Naive B cell (primary cell): ENCODE results near the gene LARP4B. TPM values are rescaled to one million over a fixed set of nuclear protein-coding genes. Genes with fewer than 3 reads are reported as not detected.
A peak's percentile ranks its signal among the peaks of the same experiment; 100 is the strongest.

Experiments
- ATAC-seq, 2 donors: fragments of 150-1000 bp; cut with Tn5 transposase; 2 replicates each; pipeline ENCODE4 v1.10.0; 2021; ENCODE audit warnings: low read depth in 2 of 2, mild to moderate bottlenecking in 2 of 2, moderate library complexity in 2 of 2
- DNase-seq: peaks from one replicate; pipeline ENCODE4 v3.0.0; 2022
- H3K27ac Mint-ChIP-seq, 6 donors: one replicate each; pipeline ENCODE4 v1.8.0; 2020 to 2022; ENCODE audit warnings: mild to moderate bottlenecking in 6 of 6, mixed read lengths in 6 of 6, moderate library complexity in 5 of 6, inconsistent platforms in 2 of 6
- H3K27me3 Mint-ChIP-seq, 3 donors: one replicate each; pipeline ENCODE4 v1.8.0; 2021 to 2022; ENCODE audit warnings: mixed read lengths in 3 of 3, mild to moderate bottlenecking in 1 of 3
- H3K36me3 Mint-ChIP-seq, 2 donors: one replicate each; pipeline ENCODE4 v1.8.0; 2020 to 2022; ENCODE audit warnings: mixed read lengths in 2 of 2, inconsistent platforms in 1 of 2, mild to moderate bottlenecking in 1 of 2
- H3K4me1 Mint-ChIP-seq, 3 donors: one replicate each; pipeline ENCODE4 v1.8.0; 2020 to 2022; ENCODE audit warnings: mixed read lengths in 3 of 3, inconsistent platforms in 1 of 3, mild to moderate bottlenecking in 1 of 3, moderate library complexity in 1 of 3
- H3K4me3 Mint-ChIP-seq, 8 donors: one replicate each; pipeline ENCODE4 v1.8.0; 2020 to 2022; ENCODE audit warnings: mild to moderate bottlenecking in 8 of 8, mixed read lengths in 8 of 8, moderate library complexity in 8 of 8, inconsistent platforms in 2 of 8
- H3K9me3 Mint-ChIP-seq, 7 donors: one replicate each; pipeline ENCODE4 v1.8.0; 2020 to 2022; ENCODE audit warnings: mixed read lengths in 7 of 7, mild to moderate bottlenecking in 5 of 7, inconsistent platforms in 2 of 7, moderate library complexity in 1 of 7
- polyA plus RNA-seq, 6 donors: library from polyadenylated mRNA; unstranded; fragments of 300-500 nt; fragmentation: Illumina TruSeq; gene quantifications; one replicate each; pipeline ENCODE4 v1.2.3, GENCODE V29; 2021; ENCODE audit warnings: low read depth in 6 of 6

Gene LARP4B
- polyA plus RNA-seq, 6 donors from 2014 or later: 19.3 to 42.8 (median 33.1) TPM

GRCh38 chr10:797179-797578 is 134.3 kb downstream of the LARP4B start:
- peaks cover 0 to 10% (median 0%) of the 10 kb centered on the region in 3 donors for H3K4me1 Mint-ChIP-seq
- H3K36me3 Mint-ChIP-seq: peaks cover 24 to 26% of the 10 kb centered on the region in 2 donors
- H3K9me3 Mint-ChIP-seq: peaks cover 12 to 42% (median 23%) of the 10 kb centered on the region in 7 donors
- no peak overlapping the region for H3K4me3 Mint-ChIP-seq
- ATAC-seq: no peak
- H3K27ac Mint-ChIP-seq: peak overlapping the region in 1 of 6 donors; percentile 44
- H3K27me3 Mint-ChIP-seq: no peaks in the 10 kb centered on the region
- no peak for DNase-seq

GRCh38 chr10:796233-796632 is 135.3 kb downstream of the LARP4B start:
- no peak for DNase-seq
- H3K4me1 Mint-ChIP-seq: peaks cover 0 to 10% (median 0%) of the 10 kb centered on the region in 3 donors
- H3K36me3 Mint-ChIP-seq: peaks cover 24 to 26% of the 10 kb centered on the region in 2 donors
- peak overlapping the region in 1 of 6 donors; percentile 65 for H3K27ac Mint-ChIP-seq
- no peaks in the 10 kb centered on the region for H3K27me3 Mint-ChIP-seq
- peaks cover 12 to 42% (median 23%) of the 10 kb centered on the region in 7 donors for H3K9me3 Mint-ChIP-seq
- H3K4me3 Mint-ChIP-seq: no peak overlapping the region
- no peak for ATAC-seq

- peaks cover 19 to 21% of the 10 kb centered on the region in 2 donors for H3K36me3 Mint-ChIP-seq
- peaks cover 10 to 40% (median 23%) of the 10 kb centered on the region in 7 donors for H3K9me3 Mint-ChIP-seq
- no peaks in the 10 kb centered on the region for H3K27me3 Mint-ChIP-seq
- peaks cover 0 to 2% (median 0%) of the 10 kb centered on the region in 3 donors for H3K4me1 Mint-ChIP-seq
- H3K4me3 Mint-ChIP-seq: no peak overlapping the region
- DNase-seq (no peak), ATAC-seq (no peak)
- no peak overlapping the region for H3K27ac Mint-ChIP-seq
Observed at GRCh38 chr10:794382-794956, 137.0 kb downstream of the LARP4B start.

- DNase-seq (no peak), ATAC-seq (no peak)
- Mint-ChIP-seq H3K27me3 (no peaks in the 10 kb centered on the region), H3K9me3 (peaks cover 5 to 32% (median 21%) of the 10 kb centered on the region in 7 donors), H3K4me1 (no peaks in the 10 kb centered on the region), H3K4me3 (no peak overlapping the region), H3K27ac (no peak overlapping the region), H3K36me3 (peaks cover 10 to 11% of the 10 kb centered on the region in 2 donors)
Observed at GRCh38 chr10:792792-793100, 138.8 kb downstream of the LARP4B start.

- peaks cover 5 to 27% (median 16%) of the 10 kb centered on the region in 7 donors for H3K9me3 Mint-ChIP-seq
- no peak overlapping the region for H3K27ac Mint-ChIP-seq
- peaks cover 10 to 11% of the 10 kb centered on the region in 2 donors for H3K36me3 Mint-ChIP-seq
- DNase-seq (no peak), ATAC-seq (no peak)
- no peaks in the 10 kb centered on the region for H3K4me1 Mint-ChIP-seq
- no peak overlapping the region for H3K4me3 Mint-ChIP-seq
- peaks cover 0 to under 1% (median 0%) of the 10 kb centered on the region in 3 donors for H3K27me3 Mint-ChIP-seq
Observed at GRCh38 chr10:792083-792791, 139.3 kb downstream of the LARP4B start.

- Mint-ChIP-seq H3K36me3 (peaks cover 8 to 9% of the 10 kb centered on the region in 2 donors), H3K27ac (peak overlapping the region in 1 of 6 donors; percentile 67), H3K27me3 (peaks cover 0 to 7% (median 0%) of the 10 kb centered on the region in 3 donors), H3K9me3 (peaks cover 5 to 21% (median 13%) of the 10 kb centered on the region in 7 donors), H3K4me1 (no peaks in the 10 kb centered on the region), H3K4me3 (no peak overlapping the region)
- DNase-seq (no peak), ATAC-seq (no peak)
Observed at GRCh38 chr10:791639-792038, 139.9 kb downstream of the LARP4B start.

- DNase-seq: no peak
- Mint-ChIP-seq H3K36me3 (peaks cover 2 to 3% of the 10 kb centered on the region in 2 donors), H3K27me3 (peaks cover 0 to 9% (median 0%) of the 10 kb centered on the region in 3 donors), H3K4me3 (peak overlapping the region in 1 of 8 donors; percentile 9), H3K9me3 (peaks cover under 1 to 14% (median 7%) of the 10 kb centered on the region in 7 donors), H3K27ac (peak overlapping the region in 1 of 6 donors; percentile 80), H3K4me1 (no peaks in the 10 kb centered on the region)
- no peak for ATAC-seq
Observed at GRCh38 chr10:790821-791551, 140.5 kb downstream of the LARP4B start.

GRCh38 chr10:789831-790701 is 141.4 kb downstream of the LARP4B start:
- Mint-ChIP-seq H3K36me3 (no peaks in the 10 kb centered on the region), H3K9me3 (peaks cover 0 to 6% (median 0%) of the 10 kb centered on the region in 7 donors), H3K27me3 (peaks cover 0 to 18% (median 8%) of the 10 kb centered on the region in 3 donors), H3K27ac (peak overlapping the region in 2 of 6 donors; percentile 36 to 72), H3K4me1 (no peaks in the 10 kb centered on the region), H3K4me3 (peak overlapping the region in 2 of 8 donors; percentile 9 to 84)
- ATAC-seq: no peak
- no peak for DNase-seq

GRCh38 chr10:788796-789748 is 142.4 kb downstream of the LARP4B start:
- H3K27me3 Mint-ChIP-seq: peaks cover 0 to 23% (median 8%) of the 10 kb centered on the region in 3 donors
- H3K27ac Mint-ChIP-seq: peak overlapping the region in 3 of 6 donors; percentile 19 to 72 (median 36)
- H3K9me3 Mint-ChIP-seq: peaks cover 0 to 2% (median 0%) of the 10 kb centered on the region in 7 donors
- peak; percentile 29 for DNase-seq
- no peaks in the 10 kb centered on the region for H3K4me1 Mint-ChIP-seq
- ATAC-seq: peak in 1 of 2 donors; percentile 34
- no peaks in the 10 kb centered on the region for H3K36me3 Mint-ChIP-seq
- H3K4me3 Mint-ChIP-seq: peak overlapping the region in 6 of 8 donors; percentile 27 to 84 (median 56)

GRCh38 chr10:787933-788651 is 143.4 kb downstream of the LARP4B start:
- DNase-seq: no peak

GRCh38 chr10:786633-787474 is 144.7 kb downstream of the LARP4B start:
- peaks cover 0 to 2% (median 0%) of the 10 kb centered on the region in 7 donors for H3K9me3 Mint-ChIP-seq
- H3K36me3 Mint-ChIP-seq: no peaks in the 10 kb centered on the region
- no peak for ATAC-seq
- peaks cover 9 to 39% (median 15%) of the 10 kb centered on the region in 3 donors for H3K27me3 Mint-ChIP-seq
- DNase-seq: no peak
- no peaks in the 10 kb centered on the region for H3K4me1 Mint-ChIP-seq
- peak overlapping the region in 1 of 8 donors; percentile 66 for H3K4me3 Mint-ChIP-seq
- no peak overlapping the region for H3K27ac Mint-ChIP-seq

More at GRCh38 chr10:787933-788651, 143.4 kb downstream of the LARP4B start:
- H3K4me1 Mint-ChIP-seq: no peaks in the 10 kb centered on the region
- H3K27me3 Mint-ChIP-seq: peaks cover 4 to 28% (median 8%) of the 10 kb centered on the region in 3 donors
- peak overlapping the region in 2 of 8 donors; percentile 66 to 69 for H3K4me3 Mint-ChIP-seq
- H3K36me3 Mint-ChIP-seq: no peaks in the 10 kb centered on the region
- ATAC-seq: no peak
- peaks cover 0 to 2% (median 0%) of the 10 kb centered on the region in 7 donors for H3K9me3 Mint-ChIP-seq
- H3K27ac Mint-ChIP-seq: peak overlapping the region in 2 of 6 donors; percentile 42 to 47
